OCI-LY7 (cell line): Measurements from ENCODE around the gene LAMA3.

Experiments
- CTCF ChIP-seq: fragments of 200-600 bp; sonication (generic); conservative IDR thresholded peaks from 2 replicates; pipeline ENCODE4 v1.5.1; 2014; ENCODE audit warnings: mild to moderate bottlenecking, antibody characterized with exemption, low read length, moderate library complexity, mixed read lengths
- EZH2phosphoT487 ChIP-seq: fragments of 200-600 bp; sonication (generic); IDR thresholded peaks from 2 replicates; pipeline ENCODE4 v1.6.1; 2018; ENCODE audit warnings: low read depth, borderline replicate concordance, mild to moderate bottlenecking, mixed run types, antibody characterized with exemption, low read length, moderate library complexity, mixed read lengths

- TF ChIP-seq CTCF (no peak), EZH2phosphoT487 (no peak)
Measured at GRCh38 chr18:23833714-23834113, 144.5 kb downstream of the LAMA3 start.
